ENCODE data around the gene CBR1. TPM values are rescaled to one million over a fixed set of nuclear protein-coding genes. Genes with fewer than 3 reads are reported as not detected.
"Not testable (repeated sequence)": the region's sequence is repeated elsewhere in the genome, so short reads cannot be mapped to it uniquely, and the experiment has no call there.

CBR1 gene
- total RNA-seq, 1 donor from 2014 or later = 47.2 TPM

GRCh38 chr21:36077758-36078157 lies 7.9 kb downstream of the CBR1 start:
- intact Hi-C loops (cut with micrococcal nuclease) = loop anchor here (2.0 kb wide), 1 partner anchor 17 kb away; the partner anchor contains the start of gene SETD4

- intact Hi-C loops (cut with micrococcal nuclease) = loop anchor here (1.0 to 2.0 kb wide), 2 partner anchors 10 to 18 kb away; partner anchors contain the start of gene SETD4
Observed at GRCh38 chr21:36079010-36079649, 9.3 kb downstream of the CBR1 start.

- intact Hi-C loops (cut with micrococcal nuclease) = loop anchor here (1.0 to 2.0 kb wide), 2 partner anchors 10 to 19 kb away; partner anchors contain the start of gene SETD4
Observed at GRCh38 chr21:36079671-36080070, 9.8 kb downstream of the CBR1 start.

- intact Hi-C loops (cut with micrococcal nuclease) = no loop called here
Observed at GRCh38 chr21:36080386-36080785, 10.6 kb downstream of the CBR1 start.

GRCh38 chr21:36082237-36082664 lies 12.4 kb downstream of the CBR1 start:
- intact Hi-C loops (cut with micrococcal nuclease) = no loop called here

GRCh38 chr21:36087362-36088138 lies 17.7 kb downstream of the CBR1 start:
- intact Hi-C loops (cut with micrococcal nuclease) = no loop called here

GRCh38 chr21:36089946-36090345 lies 20.1 kb downstream of the CBR1 start:
- intact Hi-C loops (cut with micrococcal nuclease) = no loop called here

- intact Hi-C loops (cut with micrococcal nuclease) = no loop called here
Observed at GRCh38 chr21:36092681-36093080, 22.9 kb downstream of the CBR1 start.

- intact Hi-C loops (cut with micrococcal nuclease) = no loop called here
Observed at GRCh38 chr21:36093512-36093911, 23.7 kb downstream of the CBR1 start.

- intact Hi-C loops (cut with micrococcal nuclease) = no loop called here
Observed at GRCh38 chr21:36096398-36097290, 26.8 kb downstream of the CBR1 start.

- intact Hi-C loops (cut with micrococcal nuclease) = no loop called here
Observed at GRCh38 chr21:36097427-36098181, 27.8 kb downstream of the CBR1 start.

- intact Hi-C loops (cut with micrococcal nuclease) = no loop called here
Observed at GRCh38 chr21:36098182-36098532, 28.3 kb downstream of the CBR1 start.

GRCh38 chr21:36099000-36099399 lies 29.2 kb downstream of the CBR1 start:
- intact Hi-C loops (cut with micrococcal nuclease) = no loop called here

GRCh38 chr21:36099695-36100211 lies 29.9 kb downstream of the CBR1 start:
- intact Hi-C loops (cut with micrococcal nuclease) = not testable (repeated sequence)

- intact Hi-C loops (cut with micrococcal nuclease) = no loop called here
Observed at GRCh38 chr21:36100971-36101641, 31.3 kb downstream of the CBR1 start.

- intact Hi-C loops (cut with micrococcal nuclease) = no loop called here
Observed at GRCh38 chr21:36103434-36103833, 33.6 kb downstream of the CBR1 start.

GRCh38 chr21:36104317-36105300 lies 34.8 kb downstream of the CBR1 start:
- intact Hi-C loops (cut with micrococcal nuclease) = loop anchor here (1.0 kb wide), 1 partner anchor 8 kb away; no protein-coding TSS in a partner anchor

GRCh38 chr21:36105327-36105842 lies 35.6 kb downstream of the CBR1 start:
- intact Hi-C loops (cut with micrococcal nuclease) = no loop called here
